Omental fat pad (tissue), 4 donors: ENCODE results near the gene LMAN1. TPM values are rescaled to one million over a fixed set of nuclear protein-coding genes. Genes with fewer than 3 reads are reported as not detected.

Source experiments
- ATAC-seq: fragments of 150-250 bp; one replicate; pipeline ENCODE4 v1.9.1; 2016; ENCODE audit warnings: mild to moderate bottlenecking, moderate library complexity; ENCODE audit not compliant: low FRiP score
- DNase-seq: peaks from one replicate; pipeline ENCODE4 v3.0.0-alpha.2; 2019; ENCODE audit warnings: low spot score
- CTCF ChIP-seq, 3 donors: fragments of 450-650 bp; IDR thresholded peaks; one replicate each; pipeline ENCODE4 v1.5.1; 2016 to 2017; ENCODE audit warnings: antibody characterized with exemption in 3 of 3, mild to moderate bottlenecking in 3 of 3, moderate library complexity in 2 of 3
- total RNA-seq, 4 donors: library from RNA; depleted of rRNA; stranded (reverse); fragments of >200 nt; gene quantifications; one replicate each; pipeline ENCODE4 v1.1.0, GENCODE V29; 2016

Gene LMAN1
- total RNA-seq, 4 donors from 2014 or later: 78.7 to 100 (median 95.0) TPM

- DNase-seq (no peak), ATAC-seq (no peak)
- TF ChIP-seq CTCF (IDR thresholded peaks at IDR 0.05): no peak
These were observed 13.5 kb downstream of the LMAN1 start for GRCh38 chr18:59345556-59345955.

- no peak for ATAC-seq
- DNase-seq: no peak
- TF ChIP-seq CTCF (IDR thresholded peaks at IDR 0.05): no peak
These were observed 14.1 kb downstream of the LMAN1 start for GRCh38 chr18:59344996-59345395.

- DNase-seq (no peak), ATAC-seq (no peak)
- no peak for TF ChIP-seq CTCF (IDR thresholded peaks at IDR 0.05)
These were observed 15.1 kb downstream of the LMAN1 start for GRCh38 chr18:59343926-59344325.

- ATAC-seq (no peak), DNase-seq (no peak)
- no peak for TF ChIP-seq CTCF (IDR thresholded peaks at IDR 0.05)
These were observed 18.2 kb downstream of the LMAN1 start for GRCh38 chr18:59340817-59341216.

- DNase-seq (no peak), ATAC-seq (no peak)
- TF ChIP-seq CTCF (IDR thresholded peaks at IDR 0.05): no peak
These were observed 18.8 kb downstream of the LMAN1 start for GRCh38 chr18:59340312-59340711.

- no peak for ATAC-seq
- DNase-seq: no peak
- TF ChIP-seq CTCF (IDR thresholded peaks at IDR 0.05): no peak
These were observed 26.1 kb downstream of the LMAN1 start for GRCh38 chr18:59332986-59333385.

GRCh38 chr18:59328683-59329082, 30.4 kb downstream of the LMAN1 start:
- no peak for ATAC-seq
- TF ChIP-seq CTCF (IDR thresholded peaks at IDR 0.05): no peak
- DNase-seq: no peak
